Caco-2 (cell line): ENCODE measurements around the gene ZIC1. TPM values are rescaled to one million over a fixed set of nuclear protein-coding genes. Genes with fewer than 3 reads are reported as not detected.

ENCODE experiments used
- BruUV-seq: library from RNA; stranded (reverse); fragments of 400-500 nt; replicated peaks from 2 replicates; lab custom pipeline; 2021; lab: Mats Ljungman, UMichigan
- CTCF ChIA-PET: fragments of 300-600 bp; sonication (Branson Sonifier 250); formaldehyde crosslinking; loops from one replicate; lab custom pipeline; 2022; ENCODE audit warnings: antibody characterized with exemption; lab: Charles Lee
- POLR2A ChIA-PET: fragments of 300-600 bp; sonication (Branson Sonifier 250); formaldehyde crosslinking; loops from one replicate; lab custom pipeline; 2022; ENCODE audit warnings: antibody characterized with exemption; lab: Charles Lee
- DNase-seq, 2 experiments: peaks; one replicate each; pipeline versions ENCODE4 v3.0.0 to v3.0.0-alpha.2; 2020 to 2022
- H3K27me3 ChIP-seq: replicated peaks from 2 replicates; pipeline ENCODE4 v1.6.0; 2011; ENCODE audit warnings: low read length; ENCODE audit not compliant: control insufficient read depth, insufficient read depth
- H3K36me3 ChIP-seq: 2 replicates; pipeline ENCODE4 v1.5.1; 2011; ENCODE audit warnings: low read length; ENCODE audit not compliant: control insufficient read depth, insufficient read depth
- H3K4me1 ChIP-seq: fragments of 250-450 bp; sonication (Bioruptor Pico); 2 replicates; pipeline ENCODE4 v1.5.1; 2020; ENCODE audit warnings: mild to moderate bottlenecking
- H3K4me3 ChIP-seq: 2 replicates; pipeline ENCODE4 v1.5.1; 2011; ENCODE audit warnings: low read depth, mild to moderate bottlenecking, control low read depth, low read length
- H3K9me3 ChIP-seq: fragments of 250-450 bp; sonication (Bioruptor Pico); 2 replicates; pipeline ENCODE4 v1.5.1; 2020; ENCODE audit warnings: mild to moderate bottlenecking, moderate library complexity
- H3K27ac Mint-ChIP-seq: one replicate; pipeline ENCODE4 v1.8.0; 2022; ENCODE audit warnings: mixed read lengths; ENCODE audit not compliant: unreplicated experiment
- H3K27me3 Mint-ChIP-seq: one replicate; pipeline ENCODE4 v1.8.0; 2022; ENCODE audit warnings: mixed read lengths; ENCODE audit not compliant: insufficient read depth, unreplicated experiment
- H3K36me3 Mint-ChIP-seq: one replicate; pipeline ENCODE4 v1.8.0; 2022; ENCODE audit warnings: mild to moderate bottlenecking, mixed read lengths; ENCODE audit not compliant: insufficient read depth, unreplicated experiment
- H3K4me1 Mint-ChIP-seq: one replicate; pipeline ENCODE4 v1.8.0; 2022; ENCODE audit warnings: low read depth, mixed read lengths; ENCODE audit not compliant: unreplicated experiment
- H3K4me3 Mint-ChIP-seq: one replicate; pipeline ENCODE4 v1.8.0; 2022; ENCODE audit warnings: mild to moderate bottlenecking, moderate library complexity, mixed read lengths; ENCODE audit not compliant: unreplicated experiment
- H3K9me3 Mint-ChIP-seq: one replicate; pipeline ENCODE4 v1.8.0; 2022; ENCODE audit warnings: mixed read lengths; ENCODE audit not compliant: unreplicated experiment
- intact Hi-C: fragments of 100-400 bp; cut with micrococcal nuclease; formaldehyde crosslinking; loops from one replicate; pipeline ENCODE4 v1.10.0; 2022; ENCODE audit not compliant: unreplicated experiment
- total RNA-seq: library from RNA; stranded (reverse); gene quantifications from 2 replicates; pipeline ENCODE4 v1.2.3, GENCODE V29; 2022
- TF ChIP-seq, protein P1 (sequence below), 2 experiments: fragments of 200-600 bp in 1 of 2; IDR thresholded peaks; 1 replicate in 1 of 2; 2 replicates in 1 of 2; pipeline versions ENCODE4 v1.5.1 to v1.8.0; 2011 to 2022; ENCODE audit warnings: antibody characterized with exemption in 1 of 2, control low read depth in 1 of 2, inconsistent platforms in 1 of 2, low read depth in 1 of 2, low read length in 1 of 2, mild to moderate bottlenecking in 1 of 2, moderate library complexity in 1 of 2; ENCODE audit not compliant: insufficient read depth in 1 of 2, severe bottlenecking in 1 of 2, unreplicated experiment in 1 of 2

ZIC1 gene
- total RNA-seq, 1 experiment from 2014 or later = not detected

DNA sequence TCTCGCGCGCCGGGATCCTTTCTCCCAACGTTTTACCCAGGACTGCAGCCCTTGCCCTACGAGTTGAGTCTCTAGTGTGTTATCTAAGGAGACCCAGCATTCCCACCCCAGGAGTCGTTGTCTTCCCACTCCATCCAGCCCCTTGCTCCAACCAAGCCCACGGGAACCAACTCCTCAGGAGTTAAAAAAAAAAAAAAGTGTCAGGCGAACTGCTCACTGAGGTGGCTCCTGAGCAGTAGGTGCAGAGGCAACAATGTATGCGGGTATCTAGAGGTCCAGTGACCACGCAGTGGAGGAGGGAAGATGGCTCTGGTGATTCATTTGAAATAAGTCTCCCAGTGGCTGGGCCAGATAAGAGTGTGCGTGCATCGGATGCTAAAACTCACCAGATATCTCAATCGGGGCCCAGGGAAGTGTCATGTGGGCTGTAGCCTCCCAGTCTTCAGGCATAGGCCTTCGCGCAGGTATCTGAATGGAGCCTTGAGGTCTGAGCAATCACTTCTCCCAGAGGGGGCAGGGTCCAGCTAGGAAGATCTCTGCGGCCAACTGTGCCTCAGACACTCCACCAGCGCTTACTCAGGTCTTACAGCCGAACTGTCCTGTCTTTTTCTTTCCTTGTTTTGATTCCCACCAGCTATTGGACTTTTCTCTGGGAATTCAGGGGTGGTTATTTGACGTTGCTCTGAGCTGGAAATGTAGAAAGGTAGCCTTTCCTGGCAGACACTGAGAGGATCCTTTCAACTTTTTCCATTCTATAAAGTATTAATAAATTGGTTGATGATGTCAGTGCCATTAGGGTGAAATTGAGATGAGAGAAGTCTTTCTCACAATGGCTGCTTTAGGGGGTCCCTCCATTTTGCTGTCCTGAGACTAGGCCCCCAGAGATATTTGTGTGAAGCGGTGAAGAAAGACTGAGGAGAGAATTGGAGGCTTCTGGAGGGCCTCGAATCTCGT lies 23.8 kb upstream of the ZIC1 start:
- POLR2A ChIA-PET = no interaction called here
- CTCF ChIA-PET = no interaction called here
- Histone ChIP-seq H3K27me3 (no peaks in the 10 kb centered on the region), H3K4me1 (no peaks in the 10 kb centered on the region), H3K9me3 (no peaks in the 10 kb centered on the region), H3K4me3 (no peak overlapping the region), H3K36me3 (no peaks in the 10 kb centered on the region)
- no peak for DNase-seq
- no peak overlapping the region for H3K27ac Mint-ChIP-seq
- TF ChIP-seq, protein P1, sequence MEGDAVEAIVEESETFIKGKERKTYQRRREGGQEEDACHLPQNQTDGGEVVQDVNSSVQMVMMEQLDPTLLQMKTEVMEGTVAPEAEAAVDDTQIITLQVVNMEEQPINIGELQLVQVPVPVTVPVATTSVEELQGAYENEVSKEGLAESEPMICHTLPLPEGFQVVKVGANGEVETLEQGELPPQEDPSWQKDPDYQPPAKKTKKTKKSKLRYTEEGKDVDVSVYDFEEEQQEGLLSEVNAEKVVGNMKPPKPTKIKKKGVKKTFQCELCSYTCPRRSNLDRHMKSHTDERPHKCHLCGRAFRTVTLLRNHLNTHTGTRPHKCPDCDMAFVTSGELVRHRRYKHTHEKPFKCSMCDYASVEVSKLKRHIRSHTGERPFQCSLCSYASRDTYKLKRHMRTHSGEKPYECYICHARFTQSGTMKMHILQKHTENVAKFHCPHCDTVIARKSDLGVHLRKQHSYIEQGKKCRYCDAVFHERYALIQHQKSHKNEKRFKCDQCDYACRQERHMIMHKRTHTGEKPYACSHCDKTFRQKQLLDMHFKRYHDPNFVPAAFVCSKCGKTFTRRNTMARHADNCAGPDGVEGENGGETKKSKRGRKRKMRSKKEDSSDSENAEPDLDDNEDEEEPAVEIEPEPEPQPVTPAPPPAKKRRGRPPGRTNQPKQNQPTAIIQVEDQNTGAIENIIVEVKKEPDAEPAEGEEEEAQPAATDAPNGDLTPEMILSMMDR (IDR thresholded peaks at IDR 0.05; ENCODE audit: insufficient read depth in 1 of 2, low read depth in 1 of 2, low read length in 1 of 2, severe bottlenecking in 1 of 2, unreplicated experiment in 1 of 2) = no peak
- no peaks in the 10 kb centered on the region for H3K27me3 Mint-ChIP-seq
- no peaks in the 10 kb centered on the region for H3K4me1 Mint-ChIP-seq
- no peak overlapping the region for H3K4me3 Mint-ChIP-seq
- no peaks in the 10 kb centered on the region for H3K36me3 Mint-ChIP-seq
- intact Hi-C loops = no loop called here
- no TSS peak for BruUV-seq
- no peaks in the 10 kb centered on the region for H3K9me3 Mint-ChIP-seq

DNA sequence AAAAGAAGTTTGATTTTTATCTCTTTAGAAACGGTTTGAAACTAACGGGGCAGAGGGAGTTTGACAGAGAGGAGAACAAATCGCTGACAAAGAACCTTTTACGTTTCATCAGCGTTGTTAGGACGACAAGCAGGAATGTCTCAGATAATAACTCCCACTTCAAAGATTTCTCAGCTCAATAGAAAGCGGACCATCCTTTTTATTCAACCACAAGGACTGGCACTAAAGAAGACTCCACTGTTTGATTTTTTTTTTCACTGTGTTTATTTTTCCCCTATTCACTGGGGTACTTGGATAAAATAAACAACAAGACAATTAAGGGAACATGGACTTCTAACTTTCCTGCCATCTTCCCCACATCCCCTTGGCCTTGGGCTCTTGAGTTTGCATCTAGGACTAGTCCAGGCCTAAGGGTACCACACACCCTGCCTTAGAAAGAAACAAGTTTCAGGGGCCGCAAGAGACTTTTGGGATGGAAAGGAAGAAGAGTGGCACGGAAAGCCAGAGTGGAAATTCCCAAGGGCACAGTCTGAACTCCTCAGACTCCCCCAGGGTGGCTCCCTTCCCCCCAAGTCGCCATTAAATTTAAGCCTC lies 21.8 kb upstream of the ZIC1 start:
- CTCF ChIA-PET = no interaction called here
- POLR2A ChIA-PET = no interaction called here
- no peaks in the 10 kb centered on the region for H3K27me3 Mint-ChIP-seq
- Histone ChIP-seq H3K27me3 (no peaks in the 10 kb centered on the region), H3K4me1 (no peaks in the 10 kb centered on the region), H3K36me3 (no peaks in the 10 kb centered on the region), H3K4me3 (no peak overlapping the region), H3K9me3 (no peaks in the 10 kb centered on the region)
- H3K4me3 Mint-ChIP-seq = no peak overlapping the region
- H3K36me3 Mint-ChIP-seq = no peaks in the 10 kb centered on the region
- H3K4me1 Mint-ChIP-seq = no peaks in the 10 kb centered on the region
- intact Hi-C loops = no loop called here
- no peak overlapping the region for H3K27ac Mint-ChIP-seq
- no peak for DNase-seq
- no peaks in the 10 kb centered on the region for H3K9me3 Mint-ChIP-seq
- TF ChIP-seq, protein P1 (IDR thresholded peaks at IDR 0.05; ENCODE audit: insufficient read depth in 1 of 2, low read depth in 1 of 2, low read length in 1 of 2, severe bottlenecking in 1 of 2, unreplicated experiment in 1 of 2) = no peak
- no TSS peak for BruUV-seq

DNA sequence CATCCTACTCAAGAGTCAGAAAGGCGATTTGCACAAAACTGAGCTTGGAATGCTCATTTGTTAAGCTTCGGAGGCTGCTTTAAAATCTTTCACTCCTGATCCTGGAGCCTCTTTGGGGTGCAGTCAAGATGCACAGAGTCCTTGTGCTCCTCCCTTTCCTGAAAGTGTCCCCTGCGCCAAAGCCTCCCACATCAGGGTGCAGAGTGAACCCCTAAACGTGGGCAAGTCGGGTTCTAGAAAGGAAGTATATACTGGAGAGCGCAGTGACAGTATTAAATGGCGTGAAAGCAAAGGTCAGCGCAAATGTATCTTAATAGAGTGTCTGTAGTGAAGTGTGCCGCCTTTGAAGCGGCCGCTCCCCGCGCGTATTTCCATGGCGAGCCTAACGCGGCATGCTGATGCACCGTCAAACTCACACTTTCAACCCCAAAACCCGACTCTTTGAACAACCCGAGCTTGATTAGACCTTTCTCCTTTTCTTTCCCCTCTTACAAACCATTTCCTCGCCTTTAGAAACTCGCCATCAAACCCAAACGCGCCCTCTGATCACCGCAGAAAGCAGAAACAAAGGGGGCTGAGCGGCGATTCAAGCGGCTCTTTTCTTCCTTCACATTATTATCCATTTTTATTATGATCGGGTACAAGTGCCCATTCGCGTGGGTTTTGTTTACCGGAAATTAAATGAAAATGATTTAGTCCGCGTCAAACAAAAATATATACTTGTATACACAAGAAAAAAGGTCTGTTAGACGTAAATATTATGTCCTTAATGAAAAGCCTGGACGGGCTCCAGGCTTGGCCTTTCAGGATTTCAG lies 21.1 kb upstream of the ZIC1 start:
- DNase-seq = no peak
- TF ChIP-seq, protein P1 (IDR thresholded peaks at IDR 0.05; ENCODE audit: insufficient read depth in 1 of 2, low read depth in 1 of 2, low read length in 1 of 2, severe bottlenecking in 1 of 2, unreplicated experiment in 1 of 2) = no peak
- H3K36me3 Mint-ChIP-seq = no peaks in the 10 kb centered on the region
- POLR2A ChIA-PET = no interaction called here
- H3K27me3 Mint-ChIP-seq = no peaks in the 10 kb centered on the region
- Histone ChIP-seq H3K36me3 (no peaks in the 10 kb centered on the region), H3K4me1 (no peaks in the 10 kb centered on the region), H3K4me3 (no peak overlapping the region), H3K9me3 (no peaks in the 10 kb centered on the region), H3K27me3 (no peaks in the 10 kb centered on the region)
- no peak overlapping the region for H3K4me3 Mint-ChIP-seq
- H3K4me1 Mint-ChIP-seq = no peaks in the 10 kb centered on the region
- CTCF ChIA-PET = no interaction called here
- no peaks in the 10 kb centered on the region for H3K9me3 Mint-ChIP-seq
- BruUV-seq = no TSS peak
- H3K27ac Mint-ChIP-seq = no peak overlapping the region
- intact Hi-C loops = no loop called here
